Measurements from ENCODE around the gene OGFOD3. TPM values are rescaled to one million over a fixed set of nuclear protein-coding genes. Genes with fewer than 3 reads are reported as not detected.
A peak's percentile ranks its signal among the peaks of the same experiment; 100 is the strongest.

OGFOD3 gene
- total and polyA plus RNA-seq, 9 of the 15 experiments (the other 6 are each of a cell fraction or from before 2014, with no cell fraction given): 0.69 to 44.7 (median 18.9) TPM

GRCh38 chr17:82458179-82458884, 39.9 kb upstream of the OGFOD3 start, which contains the start of gene NARF (continued):
- TF ChIP-seq PBX2 (CRISPR knock-in tag; IDR thresholded peaks at IDR 0.05; ENCODE audit: low read depth) (no peak), PBX2 (tag; conservative IDR thresholded peaks at IDR 0.05; ENCODE audit: low read depth) (no peak), CBFA2T3 (IDR thresholded peaks at IDR 0.05) (0 out of 2 replicates have a peak, but pooled peaks have one; percentile 2), ZNF551 (CRISPR knock-in tag; IDR thresholded peaks at IDR 0.05) (no peak), JUND (IDR thresholded peaks at IDR 0.05; ENCODE audit: borderline replicate concordance, low read depth, low read length) (peak; percentile 46; the same call in 1 of the 2 replicates), JUND (tag; IDR thresholded peaks at IDR 0.05; ENCODE audit: borderline replicate concordance, low read depth, low read length) (no peak; the same call in 2 of the 3 replicates), PHF20 (IDR thresholded peaks at IDR 0.05; ENCODE audit: partially characterized antibody) (peak; percentile 70), KDM1A (IDR thresholded peaks at IDR 0.05) (no peak), SP2 (IDR thresholded peaks at IDR 0.05; ENCODE audit: extremely low read depth, low read depth, low read length, poor library complexity, severe bottlenecking) (peak; percentile 76), TAF1 (IDR thresholded peaks at IDR 0.05; ENCODE audit: control insufficient read depth, extremely low read depth, insufficient read depth, low read length, severe bottlenecking) (peak; percentile 81), ZNF609 (CRISPR knock-in tag; IDR thresholded peaks at IDR 0.05; ENCODE audit: borderline replicate concordance) (no peak), KHSRP (IDR thresholded peaks at IDR 0.05) (no peak)
